Stomach smooth muscle (tissue), 2 donors: Measurements from ENCODE around the gene F11R.
"Not testable (repeated sequence)": the region's sequence is repeated elsewhere in the genome, so short reads cannot be mapped to it uniquely, and the experiment has no call there.

Experiments
- H3K27ac ChIP-seq: one replicate; pipeline ENCODE4 v1.7.0; 2013; ENCODE audit warnings: mild to moderate bottlenecking, low read length, inconsistent platforms
- H3K27me3 ChIP-seq, 2 donors: one replicate each; pipeline ENCODE4 v1.7.0; 2013; ENCODE audit warnings: low read length in 2 of 2; ENCODE audit not compliant: insufficient read depth in 2 of 2, control insufficient read depth in 1 of 2
- H3K36me3 ChIP-seq, 2 donors: one replicate each; pipeline ENCODE4 v1.7.0; 2013; ENCODE audit warnings: low read length in 2 of 2; ENCODE audit not compliant: control insufficient read depth in 2 of 2, insufficient read depth in 2 of 2
- H3K4me1 ChIP-seq: one replicate; pipeline ENCODE4 v1.7.0; 2013; ENCODE audit warnings: low read length; ENCODE audit not compliant: control insufficient read depth, insufficient read depth
- H3K4me3 ChIP-seq, 2 donors: one replicate each; pipeline ENCODE4 v1.7.0; 2013; ENCODE audit warnings: low read length in 2 of 2
- H3K9ac ChIP-seq, 2 donors: one replicate each; pipeline ENCODE4 v1.7.0; 2013; ENCODE audit warnings: low read length in 2 of 2, mild to moderate bottlenecking in 1 of 2
- H3K9me3 ChIP-seq, 2 donors: one replicate each; pipeline ENCODE4 v1.7.0; 2013; ENCODE audit warnings: low read length in 2 of 2; ENCODE audit not compliant: control insufficient read depth in 2 of 2
- donor health status: healthy.
- donor health status: Pancreatic carcinoma.

The F11R gene

DNA sequence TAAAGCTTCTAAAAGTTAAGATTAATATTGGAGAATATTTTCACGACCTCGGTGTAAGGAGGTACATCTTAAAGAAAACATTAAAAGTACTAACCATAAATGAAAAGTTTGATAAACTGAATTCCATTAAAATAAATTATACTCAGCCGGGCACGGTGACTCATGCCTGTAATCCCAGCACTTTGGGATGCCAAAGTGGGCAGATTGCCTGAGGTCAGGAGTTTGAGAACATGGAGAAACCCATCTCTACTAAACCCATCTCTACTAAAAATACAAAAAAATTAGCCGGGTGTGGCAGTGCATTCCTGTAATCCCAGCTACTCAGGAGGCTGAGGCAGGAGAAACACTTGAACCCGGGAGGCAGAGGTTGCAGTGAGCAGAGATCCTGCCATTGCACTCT lies 75.1 kb downstream of the F11R start:
- not testable (repeated sequence) for H3K27me3 ChIP-seq, H3K36me3 ChIP-seq, H3K27ac ChIP-seq, H3K4me1 ChIP-seq, H3K4me3 ChIP-seq, H3K9me3 ChIP-seq, H3K9ac ChIP-seq
